K562 (cell line): ENCODE data around the gene HOMEZ. TPM values are rescaled to one million over a fixed set of nuclear protein-coding genes. Genes with fewer than 3 reads are reported as not detected.

Source experiments
- BACH1 ChIP-seq: fragments of 200-800 bp; sonication (Bioruptor generic); IDR thresholded peaks from 2 replicates; pipeline ENCODE4 v1.6.1; 2016; ENCODE audit warnings: missing genetic modification characterization, missing compliant biosample characterization
- BHLHE40 ChIP-seq: IDR thresholded peaks from 2 replicates; pipeline ENCODE4 v1.6.1; 2011; ENCODE audit warnings: low read length, improper control_type of control experiment
- CREB1 ChIP-seq, 2 experiments: sonication (generic) in 1 of 2; formaldehyde crosslinking in 1 of 2; IDR thresholded peaks; 2 replicates each; pipeline versions ENCODE4 v1.6.1 to v1.8.0; 2012 to 2022; ENCODE audit warnings: inconsistent platforms in 1 of 2, mild to moderate bottlenecking in 1 of 2, missing genetic modification reagents in 1 of 2, moderate library complexity in 1 of 2
- E2F4 ChIP-seq: sonication (generic); formaldehyde crosslinking; IDR thresholded peaks from 2 replicates; pipeline ENCODE4 v1.8.0; 2022; ENCODE audit warnings: mild to moderate bottlenecking, low read depth, missing genetic modification reagents
- HBP1 ChIP-seq: fragments of 450-650 bp; formaldehyde crosslinking; IDR thresholded peaks from 2 replicates; pipeline ENCODE4 v1.4.0; 2022; ENCODE audit warnings: missing genetic modification characterization
- HNRNPLL ChIP-seq: fragments of 200-400 bp; formaldehyde crosslinking; IDR thresholded peaks from 2 replicates; pipeline ENCODE4 v1.6.1; 2017; ENCODE audit warnings: low read length, low read depth, mild to moderate bottlenecking; ENCODE audit not compliant: poor library complexity, severe bottlenecking
- JUNB ChIP-seq: fragments of 450-650 bp; formaldehyde crosslinking; conservative IDR thresholded peaks from 2 replicates; pipeline ENCODE4 v1.4.0; 2020; ENCODE audit warnings: mild to moderate bottlenecking
- PHB2 ChIP-seq: fragments of 450-650 bp; IDR thresholded peaks from 2 replicates; pipeline ENCODE4 v1.6.1; 2017; ENCODE audit warnings: low read depth
- POLR2G ChIP-seq: fragments of 200-400 bp; formaldehyde crosslinking; IDR thresholded peaks from 2 replicates; pipeline ENCODE4 v1.6.1; 2017; ENCODE audit warnings: low read depth, mild to moderate bottlenecking, antibody characterized with exemption, low read length, moderate library complexity
- PRDM10 ChIP-seq: fragments of 450-650 bp; IDR thresholded peaks from 2 replicates; pipeline ENCODE4 v1.6.1; 2018; ENCODE audit not compliant: partially characterized antibody
- RB1 ChIP-seq: fragments of 450-650 bp; IDR thresholded peaks from 2 replicates; pipeline ENCODE4 v1.6.1; 2017; ENCODE audit warnings: low read depth, mild to moderate bottlenecking
- TFAP4 ChIP-seq: sonication (generic); formaldehyde crosslinking; IDR thresholded peaks from 2 replicates; pipeline ENCODE4 v1.8.0; 2022; ENCODE audit warnings: missing genetic modification reagents, mild to moderate bottlenecking, moderate library complexity, borderline replicate concordance
- ZNF766 ChIP-seq: fragments of 200-800 bp; sonication (Bioruptor generic); conservative IDR thresholded peaks from 2 replicates; pipeline ENCODE4 v1.6.1; 2016; ENCODE audit warnings: missing genetic modification characterization, missing compliant biosample characterization
- polyA plus RNA-seq, 8 experiments: library from polyadenylated mRNA; depleted of rRNA in 4 of 8; stranded (reverse) in 5 of 8; unstranded in 3 of 8; fragments of >200 nt; fragmentation: Nextera tagmentation in 2 of 8; fragmentation: Illumina TruSeq in 1 of 8; extraction: Ambion mirVana in 2 of 8; extraction: Trizol in 1 of 8; gene quantifications; 2 replicates each; pipeline versions ENCODE4 v1.2.1 to v1.2.3, GENCODE V29; 2011 to 2014; ENCODE audit warnings: inconsistent platforms in 1 of 8, missing spikeins in 1 of 8
- total RNA-seq, 7 experiments: library from RNA; depleted of rRNA in 6 of 7; stranded (reverse); fragments of >200 nt in 6 of 7; fragmentation: Illumina TruSeq in 2 of 7; extraction: Trizol in 2 of 7; gene quantifications; 2 replicates each; pipeline versions ENCODE4 v1.2.1 to v1.2.3, GENCODE V29; 2011 to 2021; ENCODE audit warnings: low replicate concordance in 1 of 7
- TF ChIP-seq, protein P1 (sequence below): sonication (generic); formaldehyde crosslinking; IDR thresholded peaks from 2 replicates; pipeline ENCODE4 v1.9.0; 2022; ENCODE audit warnings: mild to moderate bottlenecking, missing genetic modification reagents
- TF ChIP-seq, protein P2 (sequence below): sonication (generic); formaldehyde crosslinking; IDR thresholded peaks from 2 replicates; pipeline ENCODE4 v1.5.0; 2020; ENCODE audit warnings: missing genetic modification reagents

Gene HOMEZ
- total and polyA plus RNA-seq, 9 of the 15 experiments (the other 6 are each of a cell fraction or from before 2014, with no cell fraction given) = 3.0 to 30.2 (median 16.9) TPM

DNA sequence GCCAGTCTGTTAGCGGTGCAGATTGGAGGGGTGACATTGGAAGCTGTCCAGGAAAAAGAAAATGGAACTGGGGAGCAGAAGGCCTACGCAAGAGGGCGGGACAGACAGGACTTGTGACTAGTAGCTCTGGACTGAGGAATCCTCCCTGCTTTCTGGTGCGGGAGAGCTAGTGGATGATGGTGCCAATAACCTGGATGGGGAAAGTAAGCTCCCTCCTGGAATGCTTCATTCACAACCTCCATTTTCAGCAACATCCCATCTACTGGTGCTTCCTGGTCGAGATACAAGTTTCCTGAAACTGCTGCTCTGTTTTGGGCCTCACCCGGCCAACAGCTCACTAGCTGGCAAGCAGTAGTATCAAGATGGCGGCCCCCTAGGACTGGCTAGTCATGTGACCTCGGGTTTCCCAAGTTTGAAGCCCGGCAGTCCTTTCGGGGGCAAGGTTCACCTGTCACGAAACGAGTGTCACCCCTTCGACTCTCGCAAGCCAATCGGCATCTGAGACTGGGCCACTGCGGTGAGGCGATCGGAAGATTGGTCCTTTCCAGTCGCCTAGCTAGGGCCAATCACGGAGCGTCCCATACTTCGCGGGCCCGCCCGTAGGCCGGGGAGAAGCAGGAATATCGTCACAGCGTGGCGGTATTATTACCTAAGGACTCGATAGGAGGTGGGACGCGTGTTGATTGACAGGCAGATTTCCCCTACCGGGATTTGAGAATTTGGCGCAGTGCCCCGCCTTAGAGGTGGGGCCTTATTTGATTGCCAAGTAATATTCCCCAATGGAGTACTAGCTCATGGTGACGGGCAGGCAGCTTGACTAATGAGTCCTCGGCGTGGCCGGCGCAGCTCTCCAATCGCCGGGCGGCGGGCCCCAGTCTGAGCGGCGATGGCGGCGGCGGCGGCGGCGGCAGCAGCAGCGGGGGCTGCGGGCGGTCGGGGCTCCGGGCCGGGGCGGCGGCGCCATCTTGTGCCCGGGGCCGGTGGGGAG, 34.9 kb upstream of the HOMEZ start, which contains the start of gene PABPN1 (continued):
- TF ChIP-seq PRDM10 (peak; percentile 45), CREB1 (IDR thresholded peaks at IDR 0.05) (peak; percentile 94), CREB1 (CRISPR knock-in tag; IDR thresholded peaks at IDR 0.05) (peak; percentile 92), BACH1 (tag) (peak; percentile 61; the same call in 1 of the 2 replicates), HBP1 (CRISPR knock-in tag) (peak; percentile 7; the same call in 1 of the 2 replicates), POLR2G (peak; percentile 78; the same call in 1 of the 2 replicates), JUNB (CRISPR knock-in tag) (no peak; the same call in 1 of the 2 replicates), TFAP4 (CRISPR knock-in tag) (peak; percentile 89; the same call in 1 of the 2 replicates), BHLHE40 (peak; percentile 58), HNRNPLL (peak; percentile 82), ZNF766 (CRISPR knock-in tag) (peak; percentile 74), E2F4 (CRISPR knock-in tag) (0 out of 2 replicates have a peak, but pooled peaks have one; percentile 78), RB1 (0 out of 2 replicates have a peak, but pooled peaks have one; percentile 42), PHB2 (no peak)
- TF ChIP-seq, protein P1, sequence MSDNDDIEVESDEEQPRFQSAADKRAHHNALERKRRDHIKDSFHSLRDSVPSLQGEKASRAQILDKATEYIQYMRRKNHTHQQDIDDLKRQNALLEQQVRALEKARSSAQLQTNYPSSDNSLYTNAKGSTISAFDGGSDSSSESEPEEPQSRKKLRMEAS (CRISPR knock-in tag) = peak; percentile 39; the same call in 1 of the 2 replicates
- TF ChIP-seq, protein P2, sequence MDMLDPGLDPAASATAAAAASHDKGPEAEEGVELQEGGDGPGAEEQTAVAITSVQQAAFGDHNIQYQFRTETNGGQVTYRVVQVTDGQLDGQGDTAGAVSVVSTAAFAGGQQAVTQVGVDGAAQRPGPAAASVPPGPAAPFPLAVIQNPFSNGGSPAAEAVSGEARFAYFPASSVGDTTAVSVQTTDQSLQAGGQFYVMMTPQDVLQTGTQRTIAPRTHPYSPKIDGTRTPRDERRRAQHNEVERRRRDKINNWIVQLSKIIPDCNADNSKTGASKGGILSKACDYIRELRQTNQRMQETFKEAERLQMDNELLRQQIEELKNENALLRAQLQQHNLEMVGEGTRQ (CRISPR knock-in tag) = peak; percentile 94
